ENCODE data around the gene PHLDB2. TPM values are rescaled to one million over a fixed set of nuclear protein-coding genes. Genes with fewer than 3 reads are reported as not detected.
A peak's percentile ranks its signal among the peaks of the same experiment; 100 is the strongest.

Gene PHLDB2
- total and polyA plus RNA-seq, 2 of the 8 experiments (the other 6 are each of a cell fraction or from before 2014, with no cell fraction given), result 5.8 to 22.6 TPM

DNA sequence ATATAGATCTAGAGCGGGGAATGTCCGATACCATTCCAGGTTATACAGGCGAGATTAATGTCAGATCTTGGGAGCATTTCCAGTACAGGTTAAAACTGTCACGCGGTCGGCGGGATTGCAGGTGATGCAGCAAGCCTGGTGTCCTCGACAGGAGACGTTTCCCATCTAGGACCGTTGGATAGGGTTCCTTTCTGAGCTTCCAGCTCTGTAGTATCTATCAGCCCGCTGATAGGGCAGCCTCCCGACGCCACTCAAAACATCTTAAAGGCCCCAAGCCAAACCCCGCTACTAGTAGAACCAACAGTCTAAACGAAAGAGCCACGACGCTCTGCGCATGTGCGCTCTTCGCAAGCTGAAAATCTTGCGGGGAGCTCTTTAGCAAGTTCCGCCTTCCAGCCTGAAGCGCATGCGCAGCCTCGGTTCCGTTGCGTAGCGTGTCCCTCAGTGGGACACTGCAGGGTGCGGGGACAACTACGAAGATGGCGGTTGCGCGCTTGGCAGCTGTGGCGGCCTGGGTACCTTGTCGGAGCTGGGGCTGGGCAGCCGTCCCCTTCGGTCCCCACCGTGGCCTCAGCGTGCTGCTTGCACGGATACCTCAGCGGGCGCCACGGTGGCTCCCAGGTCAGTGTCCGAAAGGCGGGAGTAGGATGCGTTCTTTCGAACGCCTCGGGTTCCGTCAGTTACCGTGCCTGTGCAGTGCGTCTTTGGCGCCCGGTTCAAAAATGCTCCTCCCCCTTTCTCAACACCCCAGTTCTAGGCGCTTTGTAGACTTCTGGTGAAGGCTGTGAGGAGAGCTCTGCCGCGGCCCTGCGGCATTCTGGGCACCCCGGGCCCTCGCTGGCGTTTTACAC is 119.7 kb downstream of the PHLDB2 start, which contains the start of gene ABHD10:
Gene ABHD10, plus strand, starts transcription at position 444 of the 851 bp plus-strand sequence. Its CDS starts 36 bp downstream, at position 480.
- H3K23ac ChIP-seq (ENCODE audit: insufficient read length), result no peak within 1 kb of the TSS
- H2AFZ ChIP-seq (ENCODE audit: low read length), result peak within 1 kb of the TSS; percentile 87
- H3K14ac ChIP-seq (ENCODE audit: insufficient read length), result no peak within 1 kb of the TSS
- H3K4ac ChIP-seq (replicated peaks; ENCODE audit: insufficient read length, low read depth, low read length), result no peak within 1 kb of the TSS
- H2BK5ac ChIP-seq (ENCODE audit: low read depth, low read length), result peak within 1 kb of the TSS; percentile 79; the same call in 1 of the 2 replicates
- H3K4me3 ChIP-seq (ENCODE audit: extremely low read depth in 1 of 4, insufficient read depth in 2 of 4, low read depth in 3 of 4, low read length in 4 of 4), result peak within 1 kb of the TSS; percentile 80 to 91 (median 84)
- ChIA-PET POLR2A (ENCODE audit: partially characterized antibody) (interaction anchor here (0.5 to 2.1 kb wide), 18 partner anchors 8 to 261 kb away, joined by 3 to 16 read pairs (median 4); partner anchors contain the start of genes C3orf52 and TAGLN3), CTCF (ENCODE audit: partially characterized antibody) (interaction anchor here (0.9 to 4.8 kb wide), 15 partner anchors 8 to 279 kb away, joined by 3 to 30 read pairs (median 4); no protein-coding TSS in a partner anchor)
- H3K23me2 ChIP-seq (ENCODE audit: low read depth, low read length), result peaks cover 3% of the 10 kb centered on the region
- FAIRE-seq (peak; percentile 96), DNase-seq (ENCODE audit: low read depth in 1 of 2, low spot score in 2 of 2) (peak; percentile 93 to 95)
- H2AK5ac ChIP-seq (ENCODE audit: low read depth, low read length), result no peak within 1 kb of the TSS
- peak within 1 kb of the TSS; percentile 61 for H2BK12ac ChIP-seq (ENCODE audit: low read depth, low read length)
- H4K5ac ChIP-seq (ENCODE audit: insufficient read length, low read depth, low read length), result peak within 1 kb of the TSS; percentile 92
- H3K9ac ChIP-seq (replicated peaks in 1 of 4; ENCODE audit: extremely low read depth in 1 of 4, low read depth in 3 of 4, low read length in 3 of 4), result peak within 1 kb of the TSS; percentile 31 to 87 (median 74)
- no peaks in the 10 kb centered on the region for H4K20me1 ChIP-seq (replicated peaks in 1 of 2; ENCODE audit: control insufficient read depth in 1 of 2, insufficient read depth in 2 of 2, low read length in 2 of 2)
- peak within 1 kb of the TSS; percentile 63 to 79 for H3K4me2 ChIP-seq (ENCODE audit: insufficient read depth in 1 of 2, low read depth in 2 of 2, low read length in 2 of 2)
- 4% methylated on average over 61 of the region's 61 CpGs; no CpG with 5 or more reads in 1 of the 2 experiments for WGBS, 2 experiments (ENCODE audit: extremely low coverage in 1 of 2, insufficient coverage in 1 of 2, insufficient read length in 1 of 2, insufficient replicate concordance in 2 of 2, low coverage in 1 of 2, low lambda C conversion rate in 2 of 2, missing lambda C conversion rate in 1 of 2)
- H3K9me3 ChIP-seq (ENCODE audit: insufficient read depth in 2 of 2, low read depth in 1 of 2, low read length in 1 of 2), result no peaks in the 10 kb centered on the region
- peak within 1 kb of the TSS; percentile 84 for H3K56ac ChIP-seq (replicated peaks; ENCODE audit: insufficient read length, low read depth, low read length)
- no peaks in the 10 kb centered on the region for H3K4me1 ChIP-seq (replicated peaks in 1 of 4; ENCODE audit: control insufficient read depth in 3 of 4, insufficient read depth in 4 of 4, low read length in 3 of 4)
- peak within 1 kb of the TSS; percentile 89; the same call in 1 of the 2 replicates for H3K18ac ChIP-seq (ENCODE audit: extremely low read depth, low read length)
- peak within 1 kb of the TSS; percentile 62 for H4K91ac ChIP-seq (replicated peaks; ENCODE audit: insufficient read length, low read length)
- peak within 1 kb of the TSS; percentile 87 for H4K8ac ChIP-seq (ENCODE audit: extremely low read depth, insufficient read depth, low read length)
- H3K36me3 ChIP-seq (ENCODE audit: control insufficient read depth in 2 of 4, insufficient read depth in 4 of 4, low read length in 3 of 4), result no peaks in the 10 kb centered on the region; a peak in 1 of 8 replicates
- no peaks in the 10 kb centered on the region for H3K27me3 ChIP-seq (replicated peaks in 1 of 4; ENCODE audit: control insufficient read depth in 3 of 4, extremely low read depth in 1 of 4, insufficient read depth in 3 of 4, low read length in 3 of 4)
- H3K27ac ChIP-seq (ENCODE audit: low read depth, low read length), result peak within 1 kb of the TSS; percentile 72
- no peak within 1 kb of the TSS for H2BK20ac ChIP-seq (ENCODE audit: low read length)
- H2BK120ac ChIP-seq (replicated peaks; ENCODE audit: low read depth, low read length), result no peak within 1 kb of the TSS
- no peak within 1 kb of the TSS for H2BK15ac ChIP-seq (ENCODE audit: low read length)
- peaks cover 0 to 17% of the 10 kb centered on the region in 2 experiments; a peak in 3 of 4 replicates for H3K79me2 ChIP-seq (ENCODE audit: control insufficient read depth in 1 of 2, insufficient read depth in 2 of 2, low read length in 2 of 2)
- H3K79me1 ChIP-seq (ENCODE audit: low read depth, low read length), result no peaks in the 10 kb centered on the region; the same call in 1 of the 2 replicates
- TF ChIP-seq CEBPB (IDR thresholded peaks at IDR 0.05; ENCODE audit: low read depth, low read length), result peak; percentile 7; the same call in 1 of the 2 replicates
- peak; percentile 67 for TF ChIP-seq TBP (IDR thresholded peaks at IDR 0.05; ENCODE audit: low read depth, low read length)
- TF ChIP-seq KDM1A (IDR thresholded peaks at IDR 0.05; ENCODE audit: borderline replicate concordance, low read length), result peak; percentile 70; the same call in 1 of the 2 replicates
- peak; percentile 90 for TF ChIP-seq PHF8 (conservative IDR thresholded peaks at IDR 0.05; ENCODE audit: low read depth, low read length)
- TF ChIP-seq ASH2L (IDR thresholded peaks at IDR 0.05; ENCODE audit: low read length), result peak; percentile 97
- no peak for TF ChIP-seq TEAD4 (IDR thresholded peaks at IDR 0.05; ENCODE audit: low read depth, low read length)
- TF ChIP-seq POLR2AphosphoS5 (IDR thresholded peaks at IDR 0.05; ENCODE audit: low read depth, low read length), result peak; percentile 95
- no peak for TF ChIP-seq EP300 (IDR thresholded peaks at IDR 0.05; ENCODE audit: borderline replicate concordance in 1 of 2, low read depth in 2 of 2, low read length in 2 of 2)

Data from H1 (cell line).